ENCODE results near the gene ZNF438. TPM values are rescaled to one million over a fixed set of nuclear protein-coding genes. Genes with fewer than 3 reads are reported as not detected.

The ZNF438 gene
- total and polyA plus RNA-seq, 2 donors (not counting 1 experiment from before 2014, with no cell fraction given): 4.7 to 6.6 TPM

DNA sequence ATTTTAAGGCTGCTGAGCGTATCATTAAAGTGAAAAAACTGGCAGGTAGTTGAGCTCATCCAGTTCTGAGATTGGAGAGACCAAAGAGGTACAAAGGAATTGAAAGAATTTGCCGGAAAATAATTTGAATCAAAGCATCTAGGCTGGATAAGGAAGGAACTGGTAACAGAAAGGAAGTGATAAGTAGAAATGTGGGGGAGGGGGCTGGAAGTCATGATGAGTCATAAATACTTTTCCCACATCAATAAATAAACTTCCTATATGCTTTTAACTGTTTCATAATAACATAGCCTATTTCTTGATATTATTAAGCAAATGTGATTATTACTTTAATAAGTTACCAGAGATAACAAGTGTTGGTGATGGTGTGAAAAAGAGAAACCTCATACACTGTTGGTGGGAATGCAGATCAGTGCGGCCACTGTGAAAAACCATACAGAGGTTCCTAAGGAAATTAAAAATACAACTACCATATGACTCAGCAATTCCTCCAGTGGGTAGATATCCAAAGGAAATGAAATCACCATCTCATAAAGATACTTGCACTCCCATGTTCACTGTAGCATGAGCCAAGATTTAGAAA is 27.0 kb downstream of the ZNF438 start:
- Histone ChIP-seq H3K9ac (ENCODE audit: insufficient read depth, low read length) (no peak overlapping the region), H2AFZ (ENCODE audit: low read length) (no peak overlapping the region), H3K27me3 (ENCODE audit: control insufficient read depth, insufficient read depth, low read length) (no peaks in the 10 kb centered on the region), H3K79me2 (ENCODE audit: control insufficient read depth, insufficient read depth, low read length) (no peaks in the 10 kb centered on the region), H4K20me1 (ENCODE audit: control insufficient read depth, extremely low read depth, insufficient read depth, low read length) (no peaks in the 10 kb centered on the region), H3K4me3 (replicated peaks in 1 of 4; ENCODE audit: control extremely low read depth in 1 of 4, insufficient read depth in 1 of 4, low read depth in 3 of 4, low read length in 4 of 4) (no peak overlapping the region), H3K36me3 (ENCODE audit: control insufficient read depth, insufficient read depth, low read length) (no peaks in the 10 kb centered on the region), H3K9me3 (ENCODE audit: control insufficient read depth, insufficient read depth, low read depth, low read length) (no peaks in the 10 kb centered on the region), H3K27ac (ENCODE audit: insufficient read depth, low read length) (peak overlapping the region; percentile 56), H3K4me1 (ENCODE audit: control insufficient read depth, extremely low read depth, insufficient read depth, low read length) (peaks cover 7% of the 10 kb centered on the region), H3K4me2 (ENCODE audit: extremely low read depth, insufficient read depth, low read length) (no peak overlapping the region)
- DNase-seq (ENCODE audit: low read depth in 2 of 2): peak; percentile 86 to 89
- TF ChIP-seq CTCF (conservative IDR thresholded peaks at IDR 0.05 in 1 of 2, IDR thresholded peaks at IDR 0.05 in 1 of 2; ENCODE audit: low read depth in 1 of 2, low read length in 2 of 2) (no peak), EZH2 (IDR thresholded peaks at IDR 0.05; ENCODE audit: low read length, missing control alignments) (no peak)

DNA sequence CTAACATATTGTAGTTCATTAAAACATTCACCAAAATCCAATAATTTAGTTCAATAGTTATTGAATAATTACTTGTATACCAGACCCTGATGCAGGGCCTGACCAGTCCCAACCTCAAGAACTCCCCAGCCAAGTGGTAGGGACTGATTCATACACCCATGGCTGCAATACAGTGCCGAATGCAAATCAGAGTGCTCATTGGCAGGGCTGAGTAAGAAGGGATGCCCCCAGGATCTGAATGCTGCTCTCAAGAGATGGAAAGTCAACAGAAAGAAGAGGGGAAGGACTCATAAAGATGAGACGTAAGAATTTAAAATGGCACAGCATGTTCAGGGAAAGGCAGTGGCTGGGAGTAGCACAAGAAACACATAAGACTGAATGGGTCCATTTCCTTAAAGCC is 29.9 kb downstream of the ZNF438 start:
- H4K20me1 ChIP-seq (ENCODE audit: control insufficient read depth, extremely low read depth, insufficient read depth, low read length): no peaks in the 10 kb centered on the region
- H3K9me3 ChIP-seq (ENCODE audit: control insufficient read depth, insufficient read depth, low read depth, low read length): no peaks in the 10 kb centered on the region
- peaks cover 9% of the 10 kb centered on the region for H3K4me1 ChIP-seq (ENCODE audit: control insufficient read depth, extremely low read depth, insufficient read depth, low read length)
- peaks cover 3% of the 10 kb centered on the region for H3K79me2 ChIP-seq (ENCODE audit: control insufficient read depth, insufficient read depth, low read length)
- peak in 1 of 2 donors; percentile 23 for DNase-seq (ENCODE audit: low read depth in 2 of 2)
- H3K4me2 ChIP-seq (ENCODE audit: extremely low read depth, insufficient read depth, low read length): no peak overlapping the region
- H3K27ac ChIP-seq (ENCODE audit: insufficient read depth, low read length): no peak overlapping the region
- no peak overlapping the region for H3K9ac ChIP-seq (ENCODE audit: insufficient read depth, low read length)
- TF ChIP-seq EZH2 (IDR thresholded peaks at IDR 0.05; ENCODE audit: low read length, missing control alignments) (no peak), CTCF (conservative IDR thresholded peaks at IDR 0.05 in 1 of 2, IDR thresholded peaks at IDR 0.05 in 1 of 2; ENCODE audit: low read depth in 1 of 2, low read length in 2 of 2) (no peak)
- no peak overlapping the region for H2AFZ ChIP-seq (ENCODE audit: low read length)
- H3K4me3 ChIP-seq (replicated peaks in 1 of 4; ENCODE audit: control extremely low read depth in 1 of 4, insufficient read depth in 1 of 4, low read depth in 3 of 4, low read length in 4 of 4): no peak overlapping the region
- H3K27me3 ChIP-seq (ENCODE audit: control insufficient read depth, insufficient read depth, low read length): no peaks in the 10 kb centered on the region
- H3K36me3 ChIP-seq (ENCODE audit: control insufficient read depth, insufficient read depth, low read length): no peaks in the 10 kb centered on the region

- no peak overlapping the region for H3K9ac ChIP-seq (ENCODE audit: insufficient read depth, low read length)
- no peak overlapping the region for H3K4me3 ChIP-seq (replicated peaks in 1 of 4; ENCODE audit: control extremely low read depth in 1 of 4, insufficient read depth in 1 of 4, low read depth in 3 of 4, low read length in 4 of 4)
- no peaks in the 10 kb centered on the region for H3K27me3 ChIP-seq (ENCODE audit: control insufficient read depth, insufficient read depth, low read length)
- H2AFZ ChIP-seq (ENCODE audit: low read length): no peak overlapping the region
- no peak for TF ChIP-seq CTCF (conservative IDR thresholded peaks at IDR 0.05 in 1 of 2, IDR thresholded peaks at IDR 0.05 in 1 of 2; ENCODE audit: low read depth in 1 of 2, low read length in 2 of 2)
- TF ChIP-seq EZH2 (IDR thresholded peaks at IDR 0.05; ENCODE audit: low read length, missing control alignments): no peak
- peaks cover 3% of the 10 kb centered on the region for H3K79me2 ChIP-seq (ENCODE audit: control insufficient read depth, insufficient read depth, low read length)
- H3K36me3 ChIP-seq (ENCODE audit: control insufficient read depth, insufficient read depth, low read length): no peaks in the 10 kb centered on the region
- H3K4me2 ChIP-seq (ENCODE audit: extremely low read depth, insufficient read depth, low read length): no peak overlapping the region
- no peak overlapping the region for H3K27ac ChIP-seq (ENCODE audit: insufficient read depth, low read length)
- H3K4me1 ChIP-seq (ENCODE audit: control insufficient read depth, extremely low read depth, insufficient read depth, low read length): peaks cover 9% of the 10 kb centered on the region
- no peaks in the 10 kb centered on the region for H3K9me3 ChIP-seq (ENCODE audit: control insufficient read depth, insufficient read depth, low read depth, low read length)
- no peaks in the 10 kb centered on the region for H4K20me1 ChIP-seq (ENCODE audit: control insufficient read depth, extremely low read depth, insufficient read depth, low read length)
- DNase-seq (ENCODE audit: low read depth in 2 of 2): peak in 1 of 2 donors; percentile 62
Measured at GRCh38 chr10:31000867-31001266, 30.8 kb downstream of the ZNF438 start.
